ENCODE results near the gene MFNG.

MFNG gene

GRCh38 chr22:37519268-37520195 is 33.3 kb upstream of the MFNG start, which contains the start of gene CARD10:
Gene CARD10, minus strand, starts transcription at chr22:37519415. Its CDS starts 215 bp downstream, at chr22:37519200.
- no peak within 1 kb of the TSS for H3K9ac ChIP-seq (ENCODE audit: low read depth, low read length, poor library complexity, severe bottlenecking)
- no peaks in the 10 kb centered on the region for H4K20me1 ChIP-seq (ENCODE audit: insufficient read depth, low read length, poor library complexity, severe bottlenecking)
- no peak within 1 kb of the TSS for H2AFZ ChIP-seq (ENCODE audit: low read length)
- H3K36me3 ChIP-seq (ENCODE audit: insufficient read depth, low read length): no peaks in the 10 kb centered on the region
- H3K27me3 ChIP-seq (ENCODE audit: insufficient read depth, low read length, poor library complexity, severe bottlenecking): no peaks in the 10 kb centered on the region
- no peaks in the 10 kb centered on the region for H3K9me2 ChIP-seq (replicated peaks; ENCODE audit: low read depth, low read length)
- H3K4me1 ChIP-seq (ENCODE audit: insufficient read depth, low read length, poor library complexity, severe bottlenecking): no peaks in the 10 kb centered on the region
- no peak within 1 kb of the TSS for H3K4me2 ChIP-seq (ENCODE audit: low read depth, low read length, poor library complexity, severe bottlenecking)
- H3K79me2 ChIP-seq (ENCODE audit: insufficient read depth, low read length): no peaks in the 10 kb centered on the region
- H3K4me3 ChIP-seq (ENCODE audit: low read length, poor library complexity, severe bottlenecking): no peak within 1 kb of the TSS
- no peaks in the 10 kb centered on the region for H3F3A ChIP-seq (ENCODE audit: low read depth)
- no peak for TF ChIP-seq EZH2phosphoT487 (IDR thresholded peaks at IDR 0.05; ENCODE audit: borderline replicate concordance)
- TF ChIP-seq CTCF (conservative IDR thresholded peaks at IDR 0.05; ENCODE audit: low read length): no peak
- H3K9me3 ChIP-seq (ENCODE audit: insufficient read depth, low read depth, low read length): no peaks in the 10 kb centered on the region

- Histone ChIP-seq H3K9ac (ENCODE audit: low read depth, low read length, poor library complexity, severe bottlenecking) (no peak overlapping the region), H3K9me3 (ENCODE audit: insufficient read depth, low read depth, low read length) (no peaks in the 10 kb centered on the region), H3K27me3 (ENCODE audit: insufficient read depth, low read length, poor library complexity, severe bottlenecking) (no peaks in the 10 kb centered on the region), H3K4me2 (ENCODE audit: low read depth, low read length, poor library complexity, severe bottlenecking) (no peak overlapping the region), H3K36me3 (ENCODE audit: insufficient read depth, low read length) (no peaks in the 10 kb centered on the region), H3F3A (ENCODE audit: low read depth) (no peaks in the 10 kb centered on the region), H4K20me1 (ENCODE audit: insufficient read depth, low read length, poor library complexity, severe bottlenecking) (no peaks in the 10 kb centered on the region), H3K9me2 (replicated peaks; ENCODE audit: low read depth, low read length) (no peaks in the 10 kb centered on the region), H3K4me3 (ENCODE audit: low read length, poor library complexity, severe bottlenecking) (no peak overlapping the region), H2AFZ (ENCODE audit: low read length) (no peak overlapping the region), H3K4me1 (ENCODE audit: insufficient read depth, low read length, poor library complexity, severe bottlenecking) (no peaks in the 10 kb centered on the region), H3K79me2 (ENCODE audit: insufficient read depth, low read length) (no peaks in the 10 kb centered on the region)
- TF ChIP-seq EZH2phosphoT487 (IDR thresholded peaks at IDR 0.05; ENCODE audit: borderline replicate concordance) (no peak), CTCF (conservative IDR thresholded peaks at IDR 0.05; ENCODE audit: low read length) (no peak)
Measured at GRCh38 chr22:37518509-37519267, 32.5 kb upstream of the MFNG start.

- Histone ChIP-seq H3K4me3 (ENCODE audit: low read length, poor library complexity, severe bottlenecking) (no peak overlapping the region), H3K9me3 (ENCODE audit: insufficient read depth, low read depth, low read length) (no peaks in the 10 kb centered on the region), H3K36me3 (ENCODE audit: insufficient read depth, low read length) (no peaks in the 10 kb centered on the region), H3K9me2 (replicated peaks; ENCODE audit: low read depth, low read length) (no peaks in the 10 kb centered on the region), H3K79me2 (ENCODE audit: insufficient read depth, low read length) (no peaks in the 10 kb centered on the region), H4K20me1 (ENCODE audit: insufficient read depth, low read length, poor library complexity, severe bottlenecking) (no peaks in the 10 kb centered on the region), H3F3A (ENCODE audit: low read depth) (no peaks in the 10 kb centered on the region), H3K4me2 (ENCODE audit: low read depth, low read length, poor library complexity, severe bottlenecking) (no peak overlapping the region), H3K4me1 (ENCODE audit: insufficient read depth, low read length, poor library complexity, severe bottlenecking) (no peaks in the 10 kb centered on the region), H3K9ac (ENCODE audit: low read depth, low read length, poor library complexity, severe bottlenecking) (no peak overlapping the region), H2AFZ (ENCODE audit: low read length) (no peak overlapping the region), H3K27me3 (ENCODE audit: insufficient read depth, low read length, poor library complexity, severe bottlenecking) (no peaks in the 10 kb centered on the region)
- TF ChIP-seq EZH2phosphoT487 (IDR thresholded peaks at IDR 0.05; ENCODE audit: borderline replicate concordance): no peak
- TF ChIP-seq CTCF (conservative IDR thresholded peaks at IDR 0.05; ENCODE audit: low read length): no peak
Measured at GRCh38 chr22:37517826-37518450, 31.8 kb upstream of the MFNG start.

Measured in Loucy (cell line).